Liver (tissue), 9 donors: ENCODE data around the gene SUCO. TPM values are rescaled to one million over a fixed set of nuclear protein-coding genes. Genes with fewer than 3 reads are reported as not detected.

ENCODE experiments used
- DNase-seq: peaks from one replicate; pipeline ENCODE4 v3.0.0-alpha.2; 2017; ENCODE audit warnings: low spot score
- H3K27ac ChIP-seq, 2 donors: one replicate each; pipeline ENCODE4 v1.7.0; 2013; ENCODE audit warnings: inconsistent platforms in 2 of 2, low read length in 2 of 2, control low read depth in 1 of 2, low read depth in 1 of 2, mild to moderate bottlenecking in 1 of 2
- H3K27me3 ChIP-seq, 4 donors: one replicate each; pipeline versions ENCODE4 v1.6.1 to v1.7.0; 2013; ENCODE audit warnings: low read length in 3 of 4, inconsistent platforms in 1 of 4, mild to moderate bottlenecking in 1 of 4, moderate library complexity in 1 of 4; ENCODE audit not compliant: control insufficient read depth in 4 of 4, insufficient read depth in 4 of 4
- H3K36me3 ChIP-seq, 4 donors: one replicate each; pipeline versions ENCODE4 v1.6.1 to v1.7.0; 2013; ENCODE audit warnings: low read length in 3 of 4, mild to moderate bottlenecking in 3 of 4, low read depth in 1 of 4, moderate library complexity in 1 of 4; ENCODE audit not compliant: control insufficient read depth in 4 of 4, insufficient read depth in 3 of 4
- H3K4me1 ChIP-seq, 4 donors: one replicate each; pipeline versions ENCODE4 v1.6.1 to v1.7.0; 2013; ENCODE audit warnings: low read length in 3 of 4, mild to moderate bottlenecking in 3 of 4, moderate library complexity in 1 of 4; ENCODE audit not compliant: control insufficient read depth in 4 of 4, insufficient read depth in 4 of 4
- H3K4me3 ChIP-seq, 3 donors: one replicate each; pipeline versions ENCODE4 v1.6.1 to v1.7.0; 2013; ENCODE audit warnings: low read length in 3 of 3, control low read depth in 1 of 3, low read depth in 1 of 3, mild to moderate bottlenecking in 1 of 3
- H3K9ac ChIP-seq, 2 donors: one replicate each; pipeline ENCODE4 v1.7.0; 2013; ENCODE audit warnings: low read length in 2 of 2, mild to moderate bottlenecking in 2 of 2, moderate library complexity in 2 of 2, control low read depth in 1 of 2, low read depth in 1 of 2
- H3K9me3 ChIP-seq, 4 donors: one replicate each; pipeline versions ENCODE4 v1.6.1 to v1.7.0; 2013; ENCODE audit warnings: low read length in 3 of 4; ENCODE audit not compliant: control insufficient read depth in 4 of 4
- ATF3 ChIP-seq: IDR thresholded peaks from 2 replicates; pipeline ENCODE4 v1.6.1; 2016; ENCODE audit warnings: antibody characterized with exemption
- EGR1 ChIP-seq, 2 donors: IDR thresholded peaks; 2 replicates each; pipeline ENCODE4 v1.6.1; 2016 to 2018; ENCODE audit warnings: antibody characterized with exemption in 2 of 2, low read depth in 2 of 2
- FOXA1 ChIP-seq: IDR thresholded peaks from 2 replicates; pipeline ENCODE4 v1.6.1; 2016; ENCODE audit warnings: antibody characterized with exemption
- FOXA2 ChIP-seq: IDR thresholded peaks from 2 replicates; pipeline ENCODE4 v1.6.1; 2016; ENCODE audit warnings: antibody characterized with exemption
- GABPA ChIP-seq, 2 donors: IDR thresholded peaks in 1 of 2; conservative IDR thresholded peaks in 1 of 2; 2 replicates each; pipeline ENCODE4 v1.6.1; 2016; ENCODE audit warnings: antibody characterized with exemption in 2 of 2, mild to moderate bottlenecking in 1 of 2, moderate library complexity in 1 of 2
- HNF4A ChIP-seq, 2 donors: conservative IDR thresholded peaks; 2 replicates each; pipeline ENCODE4 v1.6.1; 2016; ENCODE audit warnings: antibody characterized with exemption in 2 of 2, mild to moderate bottlenecking in 2 of 2
- HNF4G ChIP-seq: IDR thresholded peaks from 2 replicates; pipeline ENCODE4 v1.6.1; 2016; ENCODE audit warnings: antibody characterized with exemption
- JUND ChIP-seq, 2 donors: IDR thresholded peaks; 2 replicates each; pipeline ENCODE4 v1.6.1; 2016; ENCODE audit warnings: antibody characterized with exemption in 2 of 2
- MAX ChIP-seq: IDR thresholded peaks from 2 replicates; pipeline ENCODE4 v1.6.1; 2016; ENCODE audit warnings: antibody characterized with exemption
- NR2F2 ChIP-seq: IDR thresholded peaks from 2 replicates; pipeline ENCODE4 v1.6.1; 2016; ENCODE audit warnings: antibody characterized with exemption
- RAD21 ChIP-seq, 2 donors: IDR thresholded peaks; 2 replicates each; pipeline ENCODE4 v1.6.1; 2016; ENCODE audit warnings: antibody characterized with exemption in 2 of 2, mild to moderate bottlenecking in 2 of 2
- RXRA ChIP-seq, 2 donors: IDR thresholded peaks; 2 replicates each; pipeline ENCODE4 v1.6.1; 2017 to 2018; ENCODE audit warnings: antibody characterized with exemption in 2 of 2, mild to moderate bottlenecking in 1 of 2
- SP1 ChIP-seq: IDR thresholded peaks from 2 replicates; pipeline ENCODE4 v1.6.1; 2018; ENCODE audit warnings: antibody characterized with exemption, mild to moderate bottlenecking
- TAF1 ChIP-seq: conservative IDR thresholded peaks from 2 replicates; pipeline ENCODE4 v1.6.1; 2016; ENCODE audit warnings: antibody characterized with exemption, mild to moderate bottlenecking
- YY1 ChIP-seq: IDR thresholded peaks from 2 replicates; pipeline ENCODE4 v1.6.1; 2016; ENCODE audit warnings: antibody characterized with exemption, mild to moderate bottlenecking
- ZBTB33 ChIP-seq: IDR thresholded peaks from 2 replicates; pipeline ENCODE4 v1.6.1; 2016; ENCODE audit warnings: antibody characterized with exemption
- WGBS: extraction: QIAGEN DNeasy Blood & Tissue Kit; methylation state at CpG from one replicate; pipeline ENCODE4 v1.1.7; 2013; 5-methylcytosine and 5-hydroxymethylcytosine counted together
- polyA plus RNA-seq, 2 donors: library from polyadenylated mRNA; stranded (reverse) in 1 of 2; unstranded in 1 of 2; fragments of 200-250 nt in 1 of 2; fragments of >200 nt in 1 of 2; fragmentation: Nextera tagmentation in 1 of 2; extraction: Ambion mirVana in 1 of 2; gene quantifications; one replicate each; pipeline versions ENCODE4 v1.2.1 to v1.2.3, GENCODE V29; 2013 to 2015
- total RNA-seq, 2 donors: library from RNA; depleted of rRNA; stranded (reverse); fragments of >200 nt; gene quantifications; one replicate each; pipeline ENCODE4 v1.2.3, GENCODE V29; 2014
- TF ChIP-seq, protein P1 (sequence below): fragments of 150-350 bp; IDR thresholded peaks from 2 replicates; pipeline ENCODE4 v1.5.1; 2017; ENCODE audit warnings: improper control_type of control experiment, low read depth, low read length; ENCODE audit not compliant: missing input control
- TF ChIP-seq, protein P2 (sequence below): IDR thresholded peaks from 2 replicates; pipeline ENCODE4 v1.6.1; 2016; ENCODE audit warnings: antibody characterized with exemption, mild to moderate bottlenecking
- donor health status: healthy.
- donor health status: healthy.
- donor health status: healthy.
- donor health status: healthy.
- donor health status: healthy.

The SUCO gene
- total and polyA plus RNA-seq, 4 donors: 2.8 to 38.1 (median 8.5) TPM

DNA sequence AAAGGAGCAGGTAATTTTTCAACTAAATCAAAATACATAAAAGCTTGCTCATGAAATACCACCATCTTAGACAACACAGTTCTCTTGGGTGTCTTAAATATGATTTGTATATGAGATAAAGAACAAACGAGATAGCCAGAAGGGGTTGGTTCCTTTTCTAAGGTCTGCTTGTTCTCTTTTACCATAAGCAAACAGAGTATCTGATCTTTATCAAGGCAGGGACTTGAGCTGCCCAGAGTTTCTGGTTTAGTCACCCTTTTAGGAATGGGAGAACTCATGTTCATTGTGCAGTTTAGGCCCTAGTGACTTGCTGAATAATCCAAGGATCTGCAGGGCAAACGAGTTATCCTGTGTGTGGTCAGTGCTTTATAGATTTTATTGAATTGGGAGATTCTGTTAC, 3.0 kb upstream of the SUCO start:
- TF ChIP-seq NR2F2: no peak
- H3K27me3 ChIP-seq: no peaks in the 10 kb centered on the region
- WGBS: 65% methylated on average over 2 of the region's 2 CpGs

GRCh38 chr1:172531412-172532182, 1.4 kb upstream of the SUCO start:
- Histone ChIP-seq H3K27ac (peak overlapping the region; percentile 90 to 98), H3K9ac (peak overlapping the region; percentile 94 to 99)

More for the DNA sequence above, 3.0 kb upstream of the SUCO start:
- Histone ChIP-seq H3K4me3 (no peak overlapping the region), H3K4me1 (peaks cover 2 to 21% (median 11%) of the 10 kb centered on the region in 4 donors), H3K27ac (no peak overlapping the region), H3K36me3 (no peaks in the 10 kb centered on the region), H3K9ac (no peak overlapping the region), H3K9me3 (no peaks in the 10 kb centered on the region)
- no peak for DNase-seq

More at GRCh38 chr1:172531412-172532182, 1.4 kb upstream of the SUCO start:
- TF ChIP-seq YY1 (no peak), FOXA2 (no peak), ATF3 (no peak), MAX (no peak), ZBTB33 (no peak), TAF1 (no peak), SP1 (no peak), GABPA (IDR thresholded peaks at IDR 0.05 in 1 of 2, conservative IDR thresholded peaks at IDR 0.05 in 1 of 2) (no peak), FOXA1 (no peak), NR2F2 (no peak), RAD21 (IDR thresholded peaks at IDR 0.05) (no peak), HNF4G (no peak), JUND (IDR thresholded peaks at IDR 0.05) (no peak), RXRA (IDR thresholded peaks at IDR 0.05) (no peak), EGR1 (IDR thresholded peaks at IDR 0.05; ENCODE audit: low read depth in 2 of 2) (no peak), HNF4A (conservative IDR thresholded peaks at IDR 0.05) (no peak)
- TF ChIP-seq, protein P1, sequence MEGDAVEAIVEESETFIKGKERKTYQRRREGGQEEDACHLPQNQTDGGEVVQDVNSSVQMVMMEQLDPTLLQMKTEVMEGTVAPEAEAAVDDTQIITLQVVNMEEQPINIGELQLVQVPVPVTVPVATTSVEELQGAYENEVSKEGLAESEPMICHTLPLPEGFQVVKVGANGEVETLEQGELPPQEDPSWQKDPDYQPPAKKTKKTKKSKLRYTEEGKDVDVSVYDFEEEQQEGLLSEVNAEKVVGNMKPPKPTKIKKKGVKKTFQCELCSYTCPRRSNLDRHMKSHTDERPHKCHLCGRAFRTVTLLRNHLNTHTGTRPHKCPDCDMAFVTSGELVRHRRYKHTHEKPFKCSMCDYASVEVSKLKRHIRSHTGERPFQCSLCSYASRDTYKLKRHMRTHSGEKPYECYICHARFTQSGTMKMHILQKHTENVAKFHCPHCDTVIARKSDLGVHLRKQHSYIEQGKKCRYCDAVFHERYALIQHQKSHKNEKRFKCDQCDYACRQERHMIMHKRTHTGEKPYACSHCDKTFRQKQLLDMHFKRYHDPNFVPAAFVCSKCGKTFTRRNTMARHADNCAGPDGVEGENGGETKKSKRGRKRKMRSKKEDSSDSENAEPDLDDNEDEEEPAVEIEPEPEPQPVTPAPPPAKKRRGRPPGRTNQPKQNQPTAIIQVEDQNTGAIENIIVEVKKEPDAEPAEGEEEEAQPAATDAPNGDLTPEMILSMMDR: no peak
- TF ChIP-seq, protein P2, sequence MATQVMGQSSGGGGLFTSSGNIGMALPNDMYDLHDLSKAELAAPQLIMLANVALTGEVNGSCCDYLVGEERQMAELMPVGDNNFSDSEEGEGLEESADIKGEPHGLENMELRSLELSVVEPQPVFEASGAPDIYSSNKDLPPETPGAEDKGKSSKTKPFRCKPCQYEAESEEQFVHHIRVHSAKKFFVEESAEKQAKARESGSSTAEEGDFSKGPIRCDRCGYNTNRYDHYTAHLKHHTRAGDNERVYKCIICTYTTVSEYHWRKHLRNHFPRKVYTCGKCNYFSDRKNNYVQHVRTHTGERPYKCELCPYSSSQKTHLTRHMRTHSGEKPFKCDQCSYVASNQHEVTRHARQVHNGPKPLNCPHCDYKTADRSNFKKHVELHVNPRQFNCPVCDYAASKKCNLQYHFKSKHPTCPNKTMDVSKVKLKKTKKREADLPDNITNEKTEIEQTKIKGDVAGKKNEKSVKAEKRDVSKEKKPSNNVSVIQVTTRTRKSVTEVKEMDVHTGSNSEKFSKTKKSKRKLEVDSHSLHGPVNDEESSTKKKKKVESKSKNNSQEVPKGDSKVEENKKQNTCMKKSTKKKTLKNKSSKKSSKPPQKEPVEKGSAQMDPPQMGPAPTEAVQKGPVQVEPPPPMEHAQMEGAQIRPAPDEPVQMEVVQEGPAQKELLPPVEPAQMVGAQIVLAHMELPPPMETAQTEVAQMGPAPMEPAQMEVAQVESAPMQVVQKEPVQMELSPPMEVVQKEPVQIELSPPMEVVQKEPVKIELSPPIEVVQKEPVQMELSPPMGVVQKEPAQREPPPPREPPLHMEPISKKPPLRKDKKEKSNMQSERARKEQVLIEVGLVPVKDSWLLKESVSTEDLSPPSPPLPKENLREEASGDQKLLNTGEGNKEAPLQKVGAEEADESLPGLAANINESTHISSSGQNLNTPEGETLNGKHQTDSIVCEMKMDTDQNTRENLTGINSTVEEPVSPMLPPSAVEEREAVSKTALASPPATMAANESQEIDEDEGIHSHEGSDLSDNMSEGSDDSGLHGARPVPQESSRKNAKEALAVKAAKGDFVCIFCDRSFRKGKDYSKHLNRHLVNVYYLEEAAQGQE: no peak
- Histone ChIP-seq H3K4me1 (peaks cover 4 to 21% (median 11%) of the 10 kb centered on the region in 4 donors), H3K36me3 (no peaks in the 10 kb centered on the region), H3K4me3 (peak overlapping the region; percentile 58 to 95 (median 86)), H3K27me3 (no peaks in the 10 kb centered on the region), H3K9me3 (no peaks in the 10 kb centered on the region)
- WGBS: 3% methylated on average over 11 of the region's 11 CpGs
- DNase-seq: no peak
